Gastroesophageal sphincter (tissue), 4 donors: Measurements from ENCODE around the gene CEACAM1. TPM values are rescaled to one million over a fixed set of nuclear protein-coding genes. Genes with fewer than 3 reads are reported as not detected.

Experiments
- ATAC-seq: fragments of 150-250 bp; one replicate; pipeline ENCODE4 v1.9.1; 2016; ENCODE audit warnings: mild to moderate bottlenecking, moderate library complexity
- H3K27ac ChIP-seq, 4 donors: fragments of 200-600 bp; sonication (generic) in 3 of 4; 1 replicate in 3 of 4; 2 replicates in 1 of 4; pipeline ENCODE4 v1.5.1; 2016 to 2019
- H3K27me3 ChIP-seq: fragments of 200-600 bp; sonication (generic); one replicate; pipeline ENCODE4 v1.5.1; 2019
- H3K36me3 ChIP-seq, 2 donors: fragments of 200-600 bp; sonication (generic); one replicate each; pipeline ENCODE4 v1.5.1; 2019; ENCODE audit warnings: control low read depth in 1 of 2
- H3K4me1 ChIP-seq, 3 donors: fragments of 200-600 bp; sonication (generic); 1 replicate in 2 of 3; 2 replicates in 1 of 3; pipeline ENCODE4 v1.5.1; 2016 to 2019; ENCODE audit warnings: control low read depth in 2 of 3
- H3K4me3 ChIP-seq, 2 donors: fragments of 200-600 bp; sonication (generic); one replicate each; pipeline ENCODE4 v1.5.1; 2019; ENCODE audit warnings: mild to moderate bottlenecking in 1 of 2, moderate library complexity in 1 of 2
- H3K9me3 ChIP-seq, 3 donors: fragments of 200-600 bp; sonication (generic); one replicate each; pipeline ENCODE4 v1.5.1; 2017 to 2019; ENCODE audit warnings: control low read depth in 2 of 3
- EP300 ChIP-seq: sonication (generic); formaldehyde crosslinking; IDR thresholded peaks from one replicate; pipeline ENCODE4 v1.6.1; 2017; ENCODE audit warnings: antibody characterized with exemption, mild to moderate bottlenecking
- POLR2A ChIP-seq, 2 donors: fragments of 450-650 bp; IDR thresholded peaks; one replicate each; pipeline ENCODE4 v1.6.1; 2017; ENCODE audit warnings: antibody characterized with exemption in 2 of 2, mild to moderate bottlenecking in 2 of 2, moderate library complexity in 1 of 2
- POLR2AphosphoS5 ChIP-seq: sonication (generic); formaldehyde crosslinking; IDR thresholded peaks from one replicate; pipeline ENCODE4 v1.6.1; 2017; ENCODE audit warnings: antibody characterized with exemption
- WGBS, 2 donors: methylation state at CpG; one replicate each; pipeline ENCODE4 v1.1.5; 2018; ENCODE audit warnings: low coverage in 1 of 2; 5-methylcytosine and 5-hydroxymethylcytosine counted together
- total RNA-seq, 4 donors: library from RNA; depleted of rRNA; stranded (reverse); fragments of >200 nt; gene quantifications; one replicate each; pipeline ENCODE4 v1.1.0, GENCODE V29; 2016
- TF ChIP-seq, protein P1 (sequence below), 4 experiments: fragments of 200-600 bp in 2 of 4; fragments of 450-650 bp in 2 of 4; sonication (generic) in 1 of 4; IDR thresholded peaks; one replicate each; pipeline ENCODE4 v1.5.1; 2017 to 2019; ENCODE audit warnings: antibody characterized with exemption in 4 of 4, mild to moderate bottlenecking in 2 of 4, moderate library complexity in 2 of 4

Gene CEACAM1
- total RNA-seq, 4 donors from 2014 or later = 0.66 to 10.1 (median 0.99) TPM

DNA sequence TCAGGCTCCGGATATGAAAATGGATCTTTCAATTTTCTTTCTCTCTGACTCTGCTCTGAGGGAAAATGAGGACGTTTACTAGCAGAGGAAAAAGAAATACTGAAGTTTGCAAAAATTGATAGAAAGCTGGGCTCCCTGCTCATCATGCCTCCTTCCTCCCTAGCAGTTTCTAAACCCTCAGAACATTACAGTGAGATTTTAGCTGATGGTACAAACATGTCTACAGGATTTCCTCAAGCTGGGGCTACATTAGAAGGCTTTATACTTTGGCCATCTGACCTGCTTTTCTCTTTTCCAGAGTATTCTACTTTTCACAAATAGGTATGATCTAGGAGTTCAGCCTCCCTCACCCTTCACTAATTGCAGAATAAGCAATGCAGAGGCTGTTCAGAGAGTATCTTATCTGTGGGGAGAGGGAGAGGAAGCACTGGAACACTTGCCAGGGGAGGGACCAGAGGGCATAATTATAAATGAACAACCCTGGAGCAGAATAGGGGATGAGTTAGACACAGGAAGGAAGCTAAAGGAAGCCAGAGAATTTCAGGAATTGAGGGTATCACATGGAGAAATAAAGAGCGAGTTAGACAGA lies 30.0 kb downstream of the CEACAM1 start:
- Histone ChIP-seq H3K9me3 (no peaks in the 10 kb centered on the region), H3K27ac (peak overlapping the region in 2 of 4 donors; percentile 18 to 52), H3K4me1 (peaks cover 0 to 9% (median 0%) of the 10 kb centered on the region in 3 donors), H3K4me3 (no peak overlapping the region), H3K27me3 (no peaks in the 10 kb centered on the region), H3K36me3 (no peaks in the 10 kb centered on the region)
- ATAC-seq = no peak
- no peak for TF ChIP-seq POLR2A (IDR thresholded peaks at IDR 0.05)
- TF ChIP-seq POLR2AphosphoS5 = no peak
- TF ChIP-seq, protein P1, sequence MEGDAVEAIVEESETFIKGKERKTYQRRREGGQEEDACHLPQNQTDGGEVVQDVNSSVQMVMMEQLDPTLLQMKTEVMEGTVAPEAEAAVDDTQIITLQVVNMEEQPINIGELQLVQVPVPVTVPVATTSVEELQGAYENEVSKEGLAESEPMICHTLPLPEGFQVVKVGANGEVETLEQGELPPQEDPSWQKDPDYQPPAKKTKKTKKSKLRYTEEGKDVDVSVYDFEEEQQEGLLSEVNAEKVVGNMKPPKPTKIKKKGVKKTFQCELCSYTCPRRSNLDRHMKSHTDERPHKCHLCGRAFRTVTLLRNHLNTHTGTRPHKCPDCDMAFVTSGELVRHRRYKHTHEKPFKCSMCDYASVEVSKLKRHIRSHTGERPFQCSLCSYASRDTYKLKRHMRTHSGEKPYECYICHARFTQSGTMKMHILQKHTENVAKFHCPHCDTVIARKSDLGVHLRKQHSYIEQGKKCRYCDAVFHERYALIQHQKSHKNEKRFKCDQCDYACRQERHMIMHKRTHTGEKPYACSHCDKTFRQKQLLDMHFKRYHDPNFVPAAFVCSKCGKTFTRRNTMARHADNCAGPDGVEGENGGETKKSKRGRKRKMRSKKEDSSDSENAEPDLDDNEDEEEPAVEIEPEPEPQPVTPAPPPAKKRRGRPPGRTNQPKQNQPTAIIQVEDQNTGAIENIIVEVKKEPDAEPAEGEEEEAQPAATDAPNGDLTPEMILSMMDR (IDR thresholded peaks at IDR 0.05) = no peak
- no peak for TF ChIP-seq EP300
- WGBS, 2 donors = 48 to 53% methylated on average over 3 of the region's 3 CpGs

DNA sequence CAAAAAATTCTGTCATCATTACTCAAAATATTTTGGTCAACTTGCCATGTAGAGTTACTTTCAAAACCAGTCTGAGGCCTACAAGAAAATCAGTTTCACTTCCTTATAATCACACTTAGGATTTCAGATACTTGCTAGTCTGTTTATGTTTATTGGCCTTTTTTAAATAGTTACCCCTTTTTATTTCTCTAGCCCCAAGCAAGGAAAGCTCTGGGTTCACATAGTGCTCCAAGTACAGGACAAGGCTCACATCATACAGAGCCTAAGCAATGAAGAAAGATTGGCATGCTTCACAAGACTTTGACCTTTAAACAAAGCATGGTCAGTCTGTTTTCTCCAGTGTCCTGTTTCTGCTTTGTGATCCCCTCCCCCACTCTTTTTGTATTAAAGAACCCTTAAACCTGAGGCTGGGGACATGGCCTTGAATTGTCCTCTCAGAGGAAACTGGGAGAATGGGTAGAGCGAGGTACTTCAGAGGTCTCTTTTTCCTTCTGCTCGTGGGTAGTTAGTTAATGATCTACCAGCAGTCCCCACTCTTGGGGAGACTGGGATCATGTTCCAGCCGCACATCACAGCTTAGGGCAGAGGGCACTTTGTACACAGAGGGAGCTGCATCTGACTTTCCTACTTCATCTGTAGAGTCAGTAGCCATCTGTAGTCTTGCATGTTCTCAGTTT lies 30.7 kb downstream of the CEACAM1 start:
- no peaks in the 10 kb centered on the region for H3K27me3 ChIP-seq
- no peaks in the 10 kb centered on the region for H3K36me3 ChIP-seq
- no peaks in the 10 kb centered on the region for H3K9me3 ChIP-seq
- TF ChIP-seq POLR2A (IDR thresholded peaks at IDR 0.05) (no peak), EP300 (no peak), POLR2AphosphoS5 (no peak)
- TF ChIP-seq, protein P1 (IDR thresholded peaks at IDR 0.05) = no peak
- WGBS, 2 donors = 40 to 64% methylated on average over 2 of the region's 3 CpGs
- no peak overlapping the region for H3K4me3 ChIP-seq
- peaks cover 0 to 9% (median 0%) of the 10 kb centered on the region in 3 donors for H3K4me1 ChIP-seq
- no peak for ATAC-seq
- peak overlapping the region in 3 of 4 donors; percentile 18 to 52 (median 25) for H3K27ac ChIP-seq

DNA sequence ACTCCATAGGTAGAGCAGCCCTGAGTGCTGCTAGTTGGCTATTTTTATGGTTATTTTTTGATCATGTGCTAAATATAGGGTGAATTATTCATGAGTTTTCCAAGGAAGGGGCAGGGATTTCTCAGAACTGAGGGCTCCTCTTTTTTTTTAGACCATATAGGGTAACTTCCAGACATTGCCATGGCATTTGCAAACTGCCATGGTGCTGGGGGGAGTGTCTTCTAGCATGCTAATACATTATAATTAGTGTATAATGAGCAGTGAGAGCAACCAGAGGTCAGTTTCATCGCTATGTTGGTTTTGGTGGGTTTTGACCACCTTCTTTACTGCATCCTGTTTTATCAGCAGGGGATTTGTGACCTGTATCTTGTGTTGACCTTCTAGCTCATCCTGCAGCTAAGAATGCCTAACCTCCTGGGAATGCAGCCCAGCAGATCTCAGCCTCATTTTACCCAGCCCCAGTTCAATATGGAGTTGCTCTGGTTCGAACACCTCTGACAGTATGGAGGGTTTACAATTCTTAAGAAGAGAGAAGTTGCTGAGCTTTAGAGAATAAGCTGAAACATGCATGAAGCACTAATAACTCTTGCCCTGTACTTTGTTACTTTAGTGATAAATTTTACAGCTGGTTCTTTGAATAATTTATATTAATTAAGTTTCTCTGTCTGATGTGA lies 31.7 kb downstream of the CEACAM1 start:
- Histone ChIP-seq H3K4me3 (no peak overlapping the region), H3K4me1 (peaks cover 0 to 9% (median 0%) of the 10 kb centered on the region in 3 donors), H3K27me3 (no peaks in the 10 kb centered on the region), H3K27ac (no peak overlapping the region), H3K9me3 (no peaks in the 10 kb centered on the region), H3K36me3 (no peaks in the 10 kb centered on the region)
- 93 to 100% methylated on average over 1 to 2 of the region's 2 CpGs for WGBS, 2 donors
- ATAC-seq = no peak
- TF ChIP-seq EP300 = no peak
- no peak for TF ChIP-seq POLR2A (IDR thresholded peaks at IDR 0.05)

DNA sequence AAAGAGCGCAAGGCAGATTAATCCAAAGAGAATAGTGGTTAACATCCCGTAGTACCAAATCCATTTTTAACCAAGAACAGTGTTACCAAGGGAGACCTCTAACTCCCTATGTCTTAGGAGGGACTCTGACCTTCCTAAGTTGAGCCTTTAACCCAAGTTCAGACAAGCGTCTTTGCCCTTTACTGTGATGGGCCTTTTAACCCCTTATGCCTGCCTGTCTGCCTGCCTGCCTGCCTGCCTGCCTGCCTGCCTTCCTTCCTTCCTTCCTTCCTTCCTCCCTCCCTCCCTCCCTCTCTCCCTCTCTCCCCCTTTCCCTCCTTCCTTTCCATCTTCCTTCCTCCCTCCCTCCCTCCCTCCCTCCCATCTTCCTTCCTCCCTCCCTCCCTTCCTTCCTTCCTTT lies 32.6 kb downstream of the CEACAM1 start:
- Histone ChIP-seq H3K27me3 (no peaks in the 10 kb centered on the region), H3K36me3 (no peaks in the 10 kb centered on the region), H3K4me1 (peaks cover 0 to 9% (median 0%) of the 10 kb centered on the region in 3 donors), H3K27ac (no peak overlapping the region), H3K9me3 (no peaks in the 10 kb centered on the region), H3K4me3 (no peak overlapping the region)
- TF ChIP-seq POLR2AphosphoS5 = no peak
- TF ChIP-seq POLR2A (IDR thresholded peaks at IDR 0.05) = no peak
- TF ChIP-seq, protein P1 (IDR thresholded peaks at IDR 0.05) = no peak
- TF ChIP-seq EP300 = no peak
- ATAC-seq = no peak
- 14 to 58% methylated on average over 1 to 3 of the region's 3 CpGs for WGBS, 2 donors

DNA sequence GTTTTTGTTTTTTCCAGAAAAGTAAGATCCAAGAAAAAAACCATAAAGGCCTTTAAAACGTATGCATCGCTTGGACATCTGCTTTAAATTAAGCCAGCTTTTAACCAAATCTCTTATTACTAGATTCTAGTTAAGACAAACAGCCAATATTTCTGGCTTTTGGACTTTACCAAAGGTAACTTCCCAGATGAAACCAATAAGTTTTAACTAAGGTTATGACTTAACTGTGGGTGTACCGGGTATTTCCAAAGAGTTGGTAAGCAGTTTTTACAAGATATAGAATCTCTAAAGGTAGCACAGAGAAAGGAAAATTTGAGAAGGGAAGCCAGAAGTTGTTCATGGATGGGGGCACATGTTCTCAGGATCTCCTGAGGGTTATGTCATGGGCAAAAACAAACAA lies 34.0 kb downstream of the CEACAM1 start:
- whole genome bisulfite sequencing, 2 donors = 77 to 90% methylated on average over 3 of the region's 3 CpGs
- no peak for ATAC-seq
- Histone ChIP-seq H3K4me3 (no peak overlapping the region), H3K27ac (no peak overlapping the region), H3K36me3 (no peaks in the 10 kb centered on the region), H3K9me3 (no peaks in the 10 kb centered on the region), H3K27me3 (no peaks in the 10 kb centered on the region), H3K4me1 (peaks cover 0 to 9% (median 0%) of the 10 kb centered on the region in 3 donors)
- TF ChIP-seq EP300 (no peak), POLR2A (IDR thresholded peaks at IDR 0.05) (no peak), POLR2AphosphoS5 (no peak)
- TF ChIP-seq, protein P1 (IDR thresholded peaks at IDR 0.05) = no peak
